C1 segment of cervical spinal cord (tissue), 14 donors: Measurements from ENCODE around the gene CCL26.
"Not testable (repeated sequence)": the region's sequence is repeated elsewhere in the genome, so short reads cannot be mapped to it uniquely, and the experiment has no call there.

Experiments
- DNase-seq, 14 donors: peaks; one replicate each; lab custom pipeline; 2025; lab: John Stamatoyannopoulos, UW

Gene CCL26

GRCh38 chr7:75738975-75739795 is 32.8 kb downstream of the CCL26 start:
- peak; percentile 87 to 99 (median 98) for DNase-seq

GRCh38 chr7:75738604-75738974 is 33.4 kb downstream of the CCL26 start, which contains the start of gene HIP1:
Gene HIP1, minus strand, starts transcription at chr7:75738941. Its CDS starts 21 bp downstream, at chr7:75738920.
- no peak for DNase-seq

- peak in 7 of 14 donors; percentile 14 to 43 (median 32) for DNase-seq
These were observed 34.0 kb downstream of the CCL26 start for GRCh38 chr7:75737856-75738603.

GRCh38 chr7:75735581-75736350 is 36.2 kb downstream of the CCL26 start:
- no peak for DNase-seq

GRCh38 chr7:75734586-75735458 is 37.2 kb downstream of the CCL26 start:
- DNase-seq = no peak

- no peak for DNase-seq
These were observed 39.0 kb downstream of the CCL26 start for GRCh38 chr7:75732764-75733630.

GRCh38 chr7:75732016-75732521 is 39.9 kb downstream of the CCL26 start:
- no peak for DNase-seq

GRCh38 chr7:75729851-75730274 is 42.1 kb downstream of the CCL26 start:
- DNase-seq = no peak

GRCh38 chr7:75727881-75728593 is 44.0 kb downstream of the CCL26 start:
- no peak for DNase-seq

- not testable (repeated sequence) for DNase-seq
These were observed 44.7 kb downstream of the CCL26 start for GRCh38 chr7:75727351-75727750.

GRCh38 chr7:75725306-75725705 is 46.7 kb downstream of the CCL26 start:
- no peak for DNase-seq

- DNase-seq = no peak
These were observed 48.6 kb downstream of the CCL26 start for GRCh38 chr7:75723444-75723843.

GRCh38 chr7:75722373-75722772 is 49.6 kb downstream of the CCL26 start:
- DNase-seq = no peak

- not testable (repeated sequence) for DNase-seq
These were observed 50.1 kb downstream of the CCL26 start for GRCh38 chr7:75721922-75722321.

GRCh38 chr7:75721426-75721825 is 50.6 kb downstream of the CCL26 start:
- no peak for DNase-seq

- DNase-seq = no peak
These were observed 52.4 kb downstream of the CCL26 start for GRCh38 chr7:75719626-75720025.
